ENCODE data around the gene PRRC1. TPM values are rescaled to one million over a fixed set of nuclear protein-coding genes. Genes with fewer than 3 reads are reported as not detected.

Gene PRRC1
- total RNA-seq, 1 experiment from 2014 or later = 47.1 TPM

DNA sequence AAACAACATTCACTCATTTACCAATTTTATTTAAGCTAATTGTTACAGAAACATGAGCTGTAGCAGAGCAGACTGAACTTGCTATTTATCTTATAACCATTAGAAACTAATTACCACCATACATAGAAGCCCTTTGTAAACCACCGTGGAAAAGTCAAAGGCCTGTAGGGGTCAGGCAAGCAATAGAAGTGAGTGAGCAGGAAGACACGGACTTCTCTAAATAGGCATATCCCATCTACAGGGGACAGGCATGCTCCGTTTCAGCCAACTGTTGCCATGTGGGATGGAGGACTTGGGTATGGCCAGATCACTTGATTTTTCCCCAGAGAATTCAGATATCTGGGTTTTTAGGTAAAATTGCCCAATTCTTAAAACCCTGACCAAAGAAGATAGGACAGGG is 44.8 kb downstream of the PRRC1 start:
- ChIA-PET CTCF (no interaction called here), POLR2A (ENCODE audit: low non-redundant PET) (no interaction called here)
- peak; percentile 2 for DNase-seq (ENCODE audit: low spot score)
- Histone ChIP-seq H3K4me1 (ENCODE audit: insufficient read depth, low read length, poor library complexity, severe bottlenecking) (no peaks in the 10 kb centered on the region), H3K4me3 (ENCODE audit: low read depth, low read length, poor library complexity, severe bottlenecking) (no peak overlapping the region), H3K27ac (ENCODE audit: low read depth, low read length, poor library complexity, severe bottlenecking) (no peak overlapping the region), H3K9me3 (ENCODE audit: low read depth, low read length, poor library complexity, severe bottlenecking) (no peaks in the 10 kb centered on the region), H3K36me3 (ENCODE audit: insufficient read depth, low read length, poor library complexity, severe bottlenecking) (no peaks in the 10 kb centered on the region), H3K27me3 (replicated peaks; ENCODE audit: insufficient read depth, low read depth, low read length, poor library complexity) (peaks cover 12% of the 10 kb centered on the region)
- TF ChIP-seq, protein P1, sequence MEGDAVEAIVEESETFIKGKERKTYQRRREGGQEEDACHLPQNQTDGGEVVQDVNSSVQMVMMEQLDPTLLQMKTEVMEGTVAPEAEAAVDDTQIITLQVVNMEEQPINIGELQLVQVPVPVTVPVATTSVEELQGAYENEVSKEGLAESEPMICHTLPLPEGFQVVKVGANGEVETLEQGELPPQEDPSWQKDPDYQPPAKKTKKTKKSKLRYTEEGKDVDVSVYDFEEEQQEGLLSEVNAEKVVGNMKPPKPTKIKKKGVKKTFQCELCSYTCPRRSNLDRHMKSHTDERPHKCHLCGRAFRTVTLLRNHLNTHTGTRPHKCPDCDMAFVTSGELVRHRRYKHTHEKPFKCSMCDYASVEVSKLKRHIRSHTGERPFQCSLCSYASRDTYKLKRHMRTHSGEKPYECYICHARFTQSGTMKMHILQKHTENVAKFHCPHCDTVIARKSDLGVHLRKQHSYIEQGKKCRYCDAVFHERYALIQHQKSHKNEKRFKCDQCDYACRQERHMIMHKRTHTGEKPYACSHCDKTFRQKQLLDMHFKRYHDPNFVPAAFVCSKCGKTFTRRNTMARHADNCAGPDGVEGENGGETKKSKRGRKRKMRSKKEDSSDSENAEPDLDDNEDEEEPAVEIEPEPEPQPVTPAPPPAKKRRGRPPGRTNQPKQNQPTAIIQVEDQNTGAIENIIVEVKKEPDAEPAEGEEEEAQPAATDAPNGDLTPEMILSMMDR (conservative IDR thresholded peaks at IDR 0.05; ENCODE audit: low read depth, low read length) = peak; percentile 25; the same call in 1 of the 2 replicates
- no peak for TF ChIP-seq EZH2 (IDR thresholded peaks at IDR 0.05; ENCODE audit: borderline replicate concordance, low read depth, low read length, poor library complexity, severe bottlenecking)
- intact Hi-C loops (cut with micrococcal nuclease; ENCODE audit: unreplicated experiment) = loop anchor here (10.0 kb wide), 3 partner anchors 313 to 1283 kb away; no protein-coding TSS in a partner anchor
- BruUV-seq (replicated peaks) = no TSS peak

DNA sequence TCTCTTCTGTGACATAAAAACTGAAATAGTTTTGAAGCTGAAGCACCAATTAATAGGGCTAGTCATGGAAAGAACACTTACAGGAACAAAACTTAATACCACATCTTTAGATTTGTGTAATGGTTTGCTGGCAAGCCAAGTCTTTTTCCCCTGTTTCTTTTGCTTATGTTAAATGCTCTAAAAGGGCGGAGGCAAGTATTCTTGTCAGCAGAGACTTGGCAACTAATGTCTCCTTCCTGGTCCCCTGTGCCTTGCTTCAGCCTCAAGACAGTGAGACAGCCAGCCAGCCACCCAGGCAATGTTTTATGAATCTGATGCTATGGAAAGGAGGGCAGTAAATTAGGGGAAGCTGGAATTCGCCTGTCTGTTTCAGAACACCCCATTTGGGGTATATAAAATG is 45.7 kb downstream of the PRRC1 start:
- H3K27ac ChIP-seq (ENCODE audit: low read depth, low read length, poor library complexity, severe bottlenecking) = no peak overlapping the region
- H3K4me3 ChIP-seq (ENCODE audit: low read depth, low read length, poor library complexity, severe bottlenecking) = no peak overlapping the region
- no peaks in the 10 kb centered on the region for H3K36me3 ChIP-seq (ENCODE audit: insufficient read depth, low read length, poor library complexity, severe bottlenecking)
- peaks cover 21% of the 10 kb centered on the region for H3K27me3 ChIP-seq (replicated peaks; ENCODE audit: insufficient read depth, low read depth, low read length, poor library complexity)
- intact Hi-C loops (cut with micrococcal nuclease; ENCODE audit: unreplicated experiment) = loop anchor here (10.0 kb wide), 3 partner anchors 312 to 1282 kb away; no protein-coding TSS in a partner anchor
- CTCF ChIA-PET = no interaction called here
- no TSS peak for BruUV-seq (replicated peaks)
- no peak for TF ChIP-seq EZH2 (IDR thresholded peaks at IDR 0.05; ENCODE audit: borderline replicate concordance, low read depth, low read length, poor library complexity, severe bottlenecking)
- TF ChIP-seq, protein P1 (conservative IDR thresholded peaks at IDR 0.05; ENCODE audit: low read depth, low read length) = no peak
- H3K4me1 ChIP-seq (ENCODE audit: insufficient read depth, low read length, poor library complexity, severe bottlenecking) = no peaks in the 10 kb centered on the region
- DNase-seq (ENCODE audit: low spot score) = no peak
- no peaks in the 10 kb centered on the region for H3K9me3 ChIP-seq (ENCODE audit: low read depth, low read length, poor library complexity, severe bottlenecking)
- POLR2A ChIA-PET (ENCODE audit: low non-redundant PET) = no interaction called here

DNA sequence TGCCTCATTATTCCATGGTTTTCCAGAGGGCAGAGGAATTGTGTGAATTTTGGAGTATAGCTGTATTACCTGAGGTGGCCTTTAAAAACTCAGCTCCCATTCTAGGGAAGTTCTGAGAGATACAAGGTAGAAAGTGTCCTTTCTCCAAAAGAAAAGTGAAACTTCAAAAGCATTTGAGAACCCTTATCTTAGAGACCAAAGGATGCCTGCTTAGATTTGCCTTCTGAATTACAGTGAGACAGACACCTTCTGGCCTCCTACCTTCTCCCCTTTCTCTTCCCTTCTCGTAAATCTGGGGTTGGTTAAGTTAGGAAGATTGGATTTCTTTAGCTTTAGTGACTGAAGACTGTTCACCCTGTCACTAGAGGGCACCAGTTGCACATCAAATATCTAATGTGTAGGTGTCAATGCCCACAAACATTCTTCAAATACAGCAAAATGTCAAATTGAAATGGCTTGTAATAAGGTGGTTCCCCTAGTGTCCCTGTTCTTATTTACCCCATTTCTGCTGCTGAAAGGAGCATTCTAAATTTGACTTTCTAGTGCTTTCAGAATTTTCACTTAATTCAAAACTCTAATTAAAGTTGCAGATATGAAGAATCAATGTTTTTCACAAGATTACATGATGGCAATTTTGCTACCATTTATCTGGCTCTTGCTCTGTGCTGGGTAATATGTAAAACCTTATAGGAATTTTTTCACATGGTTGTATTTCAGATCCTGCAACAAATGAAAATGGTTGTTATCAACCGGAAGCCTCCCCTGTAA is 46.7 kb downstream of the PRRC1 start:
- ChIA-PET POLR2A (ENCODE audit: low non-redundant PET) (no interaction called here), CTCF (no interaction called here)
- TF ChIP-seq, protein P1 (conservative IDR thresholded peaks at IDR 0.05; ENCODE audit: low read depth, low read length) = peak; percentile 76
- TF ChIP-seq EZH2 (IDR thresholded peaks at IDR 0.05; ENCODE audit: borderline replicate concordance, low read depth, low read length, poor library complexity, severe bottlenecking) = no peak
- no peaks in the 10 kb centered on the region for H3K36me3 ChIP-seq (ENCODE audit: insufficient read depth, low read length, poor library complexity, severe bottlenecking)
- H3K27me3 ChIP-seq (replicated peaks; ENCODE audit: insufficient read depth, low read depth, low read length, poor library complexity) = peaks cover 30% of the 10 kb centered on the region
- H3K4me1 ChIP-seq (ENCODE audit: insufficient read depth, low read length, poor library complexity, severe bottlenecking) = no peaks in the 10 kb centered on the region
- no TSS peak for BruUV-seq (replicated peaks)
- no peaks in the 10 kb centered on the region for H3K9me3 ChIP-seq (ENCODE audit: low read depth, low read length, poor library complexity, severe bottlenecking)
- no peak overlapping the region for H3K4me3 ChIP-seq (ENCODE audit: low read depth, low read length, poor library complexity, severe bottlenecking)
- DNase-seq (ENCODE audit: low spot score) = peak; percentile 68
- intact Hi-C loops (cut with micrococcal nuclease; ENCODE audit: unreplicated experiment) = loop anchor here (1.0 to 10.0 kb wide), 6 partner anchors 311 to 1281 kb away; partner anchors contain the start of gene SLC12A2
- H3K27ac ChIP-seq (ENCODE audit: low read depth, low read length, poor library complexity, severe bottlenecking) = no peak overlapping the region

All from A673 (cell line).